ENCODE data around the gene MSS51.

GRCh38 chr10:73446926-73447325 lies 13.6 kb upstream of the MSS51 start:
- TF ChIP-seq CTCF (IDR thresholded peaks at IDR 0.05; ENCODE audit: extremely low read depth in 1 of 2, insufficient read depth in 1 of 2, low read depth in 1 of 2, low read length in 2 of 2): no peak
- no peak for TF ChIP-seq MAX (IDR thresholded peaks at IDR 0.05; ENCODE audit: insufficient read depth, insufficient read length)
